Femur (tissue), 1 donor: Measurements from ENCODE around the gene KCTD21.
"Not testable (repeated sequence)": the region's sequence is repeated elsewhere in the genome, so short reads cannot be mapped to it uniquely, and the experiment has no call there.

ENCODE experiments used
- DNase-seq: peaks from one replicate; pipeline ENCODE4 v3.0.0-alpha.2; 2017

The KCTD21 gene

DNA sequence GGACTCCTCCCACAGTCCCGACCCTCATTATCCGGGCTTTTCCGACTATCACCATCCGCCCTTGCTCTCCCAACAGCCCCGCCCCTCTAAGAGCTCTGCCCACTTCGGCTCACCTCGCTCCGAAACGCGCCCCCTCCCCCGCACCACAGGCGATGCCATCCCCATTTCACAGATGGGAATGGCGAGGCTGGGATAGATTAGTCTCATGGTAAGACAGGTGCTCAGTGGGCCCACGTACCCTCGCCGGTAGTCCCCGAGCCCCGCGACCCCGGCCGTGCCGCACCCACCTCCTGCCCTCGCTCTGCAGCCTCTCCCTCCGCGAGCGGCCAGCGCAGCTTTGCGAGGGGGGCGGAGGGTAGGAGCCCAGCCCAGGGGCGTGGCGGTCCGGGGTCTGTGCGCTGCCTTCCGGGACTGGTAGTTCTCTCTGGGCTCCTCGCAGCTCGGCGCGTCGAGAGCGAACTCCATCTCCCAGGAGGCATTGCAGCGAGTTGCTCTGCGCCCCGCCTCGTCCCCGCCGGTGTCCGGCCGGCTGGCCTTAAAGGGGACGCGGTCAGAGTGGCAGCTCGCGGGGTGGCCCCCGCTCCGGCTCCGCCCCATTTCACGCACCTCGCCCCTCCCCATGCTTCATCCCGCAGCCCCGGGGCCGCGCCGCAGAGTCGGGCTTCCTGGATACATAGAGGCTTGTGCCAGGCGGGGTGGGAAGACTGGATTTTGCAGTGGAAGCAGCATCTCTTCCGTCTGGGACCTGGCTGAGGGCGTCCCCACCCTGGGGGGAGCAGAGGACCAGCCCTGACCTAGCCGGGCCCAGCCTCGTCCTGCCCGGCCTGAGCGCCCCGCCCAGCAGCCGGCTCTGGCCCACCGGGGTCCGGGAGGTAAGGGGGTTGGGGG, at the start of gene KCTD21, which contains the start of gene USP35:
TSS of gene KCTD21 (minus strand) at position 341 of the 888 bp plus-strand sequence. CDS start 14,072 bp downstream, outside the sequence.
TSS of gene USP35 (plus strand) at position 634 of the 888 bp plus-strand sequence. CDS start 7,327 bp downstream, outside the sequence.
- DNase-seq = peak; percentile 98

- DNase-seq = no peak
Observed at GRCh38 chr11:78237293-78238046, 49.0 kb upstream of the KCTD21 start.

- no peak for DNase-seq
Observed at GRCh38 chr11:78234006-78234405, 45.6 kb upstream of the KCTD21 start.

DNA sequence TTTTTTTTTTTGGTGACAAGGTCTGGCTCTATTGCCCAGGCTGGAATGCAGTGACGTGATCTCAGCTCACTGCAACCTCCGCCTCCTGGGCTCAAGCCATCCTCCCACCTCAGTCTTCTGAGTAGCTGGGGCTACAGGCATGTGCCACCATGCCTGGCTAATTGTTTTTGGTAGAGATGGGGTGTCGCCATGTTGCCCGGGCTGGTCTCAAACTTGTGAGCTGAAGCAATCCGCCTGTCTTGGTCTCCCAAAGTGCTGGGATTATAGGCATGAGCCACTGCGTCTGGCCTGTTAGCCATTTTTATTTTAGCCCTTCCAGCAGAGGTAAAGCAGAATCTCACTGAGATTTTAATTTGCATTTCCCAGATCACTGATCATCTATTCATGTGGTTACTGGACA, 44.6 kb upstream of the KCTD21 start:
- DNase-seq = not testable (repeated sequence)

DNA sequence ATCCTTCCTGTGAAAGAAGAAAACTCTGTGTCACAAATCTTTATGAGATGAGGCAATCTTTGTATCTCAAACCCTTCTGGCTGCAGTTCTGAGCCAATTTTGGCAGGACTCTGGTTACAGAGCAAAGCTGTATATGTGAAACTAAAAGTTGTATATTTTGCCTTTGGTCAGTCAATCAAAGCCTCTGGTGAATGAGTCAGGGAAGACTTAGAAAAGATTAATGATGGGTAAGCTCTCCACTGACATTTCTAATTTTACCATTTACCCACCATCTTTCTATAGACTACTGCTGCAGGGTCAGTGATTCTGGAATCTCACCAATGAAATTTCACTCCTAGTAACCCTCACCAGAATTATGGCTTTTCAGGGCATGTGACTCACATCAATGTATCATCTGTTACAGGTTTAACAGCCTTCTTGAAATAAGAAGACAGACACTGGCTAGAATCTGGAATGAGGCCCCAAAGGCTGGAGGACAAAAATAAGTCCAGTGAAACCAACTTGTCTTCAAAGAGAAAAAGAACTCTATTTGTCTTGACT, 43.6 kb upstream of the KCTD21 start:
- DNase-seq = no peak

DNA sequence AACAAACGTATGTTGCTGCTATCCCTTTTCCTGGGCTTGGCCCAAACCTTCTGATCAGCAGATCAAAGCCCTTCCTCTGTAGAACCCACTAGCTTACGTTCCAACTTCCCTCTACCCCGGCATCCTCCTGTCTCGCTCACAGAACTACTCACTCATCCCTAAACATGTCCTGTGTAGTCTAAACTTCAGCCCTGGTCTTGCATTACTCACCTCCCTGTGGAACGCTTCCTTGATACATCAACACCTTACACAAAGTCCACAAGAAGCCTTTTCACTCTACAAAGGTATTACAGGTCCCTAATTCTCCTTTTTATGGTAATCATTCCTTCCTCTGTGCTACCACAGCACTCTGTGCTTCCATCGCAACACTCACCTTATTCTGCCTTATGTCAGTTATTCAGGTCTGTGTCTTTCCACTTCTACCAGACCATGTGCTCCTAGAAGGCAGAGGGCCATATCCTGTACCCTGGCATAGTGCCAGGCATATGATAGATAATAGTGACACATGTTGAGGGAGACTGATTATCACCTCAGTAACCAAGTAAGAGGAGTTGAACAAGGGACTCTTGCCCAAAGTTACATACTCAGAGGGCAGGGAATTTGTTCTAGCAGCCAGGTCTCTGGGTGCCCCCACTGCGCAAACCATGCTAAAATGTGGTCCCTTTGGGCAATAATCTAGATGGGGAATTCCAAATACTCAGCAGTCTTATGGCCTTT, 41.9 kb upstream of the KCTD21 start:
- no peak for DNase-seq

- DNase-seq = no peak
Observed at GRCh38 chr11:78229106-78229505, 40.7 kb upstream of the KCTD21 start.

GRCh38 chr11:78228467-78228866, 40.0 kb upstream of the KCTD21 start:
- DNase-seq = no peak

- no peak for DNase-seq
Observed at GRCh38 chr11:78227921-78228320, 39.5 kb upstream of the KCTD21 start.

- no peak for DNase-seq
Observed at GRCh38 chr11:78226684-78227680, 38.6 kb upstream of the KCTD21 start.

GRCh38 chr11:78224906-78225420, 36.5 kb upstream of the KCTD21 start:
- no peak for DNase-seq

GRCh38 chr11:78224506-78224905, 36.1 kb upstream of the KCTD21 start:
- no peak for DNase-seq

DNA sequence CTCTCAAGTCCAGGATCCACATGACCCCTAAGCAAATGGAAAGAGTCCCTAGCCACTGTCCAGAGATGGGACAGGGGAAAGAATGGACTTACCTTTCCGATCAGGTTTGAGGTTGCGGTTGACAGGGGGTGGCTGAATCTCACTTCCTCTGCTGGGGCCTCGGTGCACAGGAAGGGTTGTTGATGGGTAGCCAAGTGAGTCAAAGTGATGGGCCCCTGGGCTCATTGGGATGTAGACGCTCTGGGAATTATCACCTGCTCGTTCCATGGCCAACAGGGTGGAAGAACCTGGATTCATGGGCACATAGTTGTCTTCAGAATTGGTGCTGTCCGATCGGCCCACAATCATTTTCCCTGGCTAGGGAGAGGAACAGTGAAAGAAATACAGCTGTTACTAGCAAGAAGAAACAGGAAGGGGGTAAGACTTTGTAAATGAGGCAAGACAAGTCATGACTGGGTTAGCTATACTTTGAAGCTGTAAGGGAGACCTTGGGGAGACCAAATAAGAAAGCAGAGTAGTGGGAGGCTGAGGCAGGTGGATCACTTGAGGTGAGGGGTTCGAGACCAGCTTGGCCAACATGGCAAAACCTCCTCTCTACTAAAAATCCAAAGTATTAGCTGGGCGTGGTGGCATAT, 35.0 kb upstream of the KCTD21 start:
- no peak for DNase-seq

DNA sequence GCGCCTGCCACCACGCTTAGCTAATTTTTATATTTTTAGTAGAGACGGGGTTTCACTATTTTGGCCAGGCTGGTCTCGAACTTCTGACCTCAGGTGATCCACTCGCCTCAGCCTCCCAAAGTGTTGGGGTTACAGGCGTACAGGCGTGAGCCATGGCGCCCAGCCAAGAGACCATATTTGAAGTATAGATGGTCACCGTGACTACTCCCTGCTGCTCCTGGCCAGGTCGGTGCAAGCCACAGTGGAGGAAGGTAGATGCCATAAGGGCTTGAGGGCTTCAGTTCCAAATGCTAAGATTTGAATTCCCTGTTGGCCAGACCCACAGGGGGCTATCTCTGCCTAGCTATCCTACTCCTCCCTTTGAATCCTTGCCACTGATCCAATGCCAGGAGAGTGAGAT, 34.3 kb upstream of the KCTD21 start:
- DNase-seq = not testable (repeated sequence)

DNA sequence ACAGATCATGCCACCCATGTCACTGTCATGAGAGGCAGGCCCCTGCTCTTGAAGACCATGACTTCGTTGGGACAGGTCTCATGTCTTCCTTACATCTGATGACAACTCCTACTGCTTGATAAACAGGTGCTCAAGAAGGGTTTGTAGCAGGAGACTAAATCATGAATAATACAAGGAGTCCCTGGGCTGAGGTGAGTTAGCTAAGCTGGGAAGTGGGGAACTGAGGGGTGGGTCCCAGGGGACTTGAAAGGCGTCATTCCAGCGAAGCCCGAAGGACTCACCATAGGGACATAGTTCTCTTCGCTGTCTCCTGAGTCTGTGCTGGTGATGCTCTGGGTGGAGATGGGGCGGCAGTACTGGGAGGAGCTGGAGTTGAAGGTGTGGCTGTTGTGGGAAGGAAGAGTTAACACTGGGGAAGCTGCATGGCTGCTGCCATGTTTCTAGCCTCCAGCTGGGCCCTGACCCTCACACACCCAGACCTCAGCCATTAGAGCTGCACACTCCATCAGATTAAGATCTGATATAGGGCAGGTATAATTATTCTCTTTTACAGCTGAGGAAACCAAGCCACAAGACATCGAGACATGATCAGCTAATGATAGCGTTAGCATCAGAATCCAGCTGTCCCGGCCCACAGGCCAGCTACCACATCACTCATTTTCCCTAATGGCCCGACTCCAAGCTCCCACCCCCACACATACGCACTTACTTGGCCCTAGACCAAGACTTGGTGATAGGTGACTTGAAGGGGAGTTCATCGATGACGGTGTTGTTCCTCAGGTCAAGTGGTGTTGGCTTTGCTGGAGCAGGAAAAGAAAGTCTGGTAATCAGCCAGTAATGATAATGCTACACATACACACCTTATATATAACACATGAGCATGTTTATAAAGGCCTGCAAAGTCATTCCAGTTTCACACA, 33.2 kb upstream of the KCTD21 start:
- DNase-seq = no peak

DNA sequence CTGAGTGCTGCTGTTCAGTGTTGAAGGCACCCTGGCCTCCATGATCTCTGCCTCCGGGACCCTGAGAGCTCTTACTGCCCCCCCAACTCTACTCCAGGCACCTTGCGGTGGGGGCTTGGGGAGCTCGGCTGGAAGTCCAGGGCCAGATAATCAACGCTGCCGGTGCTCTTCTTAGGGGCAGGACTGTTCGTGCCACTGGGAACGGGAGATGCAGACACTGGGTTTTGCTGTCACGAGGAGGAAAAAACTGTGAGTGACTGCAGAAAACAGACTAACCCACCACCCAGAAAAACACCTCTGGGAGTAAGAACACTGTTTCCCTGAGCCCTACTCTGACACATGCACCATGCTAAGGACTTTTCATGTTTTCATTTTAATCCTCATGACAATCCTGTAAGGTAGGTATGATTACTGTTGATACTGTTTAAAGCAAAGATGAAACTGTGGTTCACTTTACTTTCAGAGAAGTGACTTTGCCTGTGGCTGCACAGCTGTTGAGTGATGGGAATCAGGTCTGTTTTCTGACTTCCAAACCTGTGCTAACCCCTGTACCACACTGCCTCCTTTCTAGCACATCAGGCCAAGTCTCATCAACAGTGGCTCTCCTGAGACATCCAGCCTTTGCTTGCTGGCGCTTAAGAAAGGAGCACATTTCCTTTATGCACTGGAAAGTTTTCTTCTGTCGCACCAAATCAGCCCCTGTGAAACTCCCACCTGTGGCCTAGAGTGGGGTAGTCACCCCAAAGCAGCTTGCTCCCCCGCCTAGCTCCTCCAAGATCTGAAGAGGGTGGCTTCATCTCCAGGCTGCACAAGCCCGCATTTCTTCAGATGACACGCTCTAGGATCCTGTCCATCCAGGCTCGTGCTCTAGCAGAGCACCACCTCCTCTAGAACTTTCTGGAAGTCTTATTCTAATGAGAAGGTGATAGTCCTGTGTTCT, 32.1 kb upstream of the KCTD21 start:
- DNase-seq = peak; percentile 8

DNA sequence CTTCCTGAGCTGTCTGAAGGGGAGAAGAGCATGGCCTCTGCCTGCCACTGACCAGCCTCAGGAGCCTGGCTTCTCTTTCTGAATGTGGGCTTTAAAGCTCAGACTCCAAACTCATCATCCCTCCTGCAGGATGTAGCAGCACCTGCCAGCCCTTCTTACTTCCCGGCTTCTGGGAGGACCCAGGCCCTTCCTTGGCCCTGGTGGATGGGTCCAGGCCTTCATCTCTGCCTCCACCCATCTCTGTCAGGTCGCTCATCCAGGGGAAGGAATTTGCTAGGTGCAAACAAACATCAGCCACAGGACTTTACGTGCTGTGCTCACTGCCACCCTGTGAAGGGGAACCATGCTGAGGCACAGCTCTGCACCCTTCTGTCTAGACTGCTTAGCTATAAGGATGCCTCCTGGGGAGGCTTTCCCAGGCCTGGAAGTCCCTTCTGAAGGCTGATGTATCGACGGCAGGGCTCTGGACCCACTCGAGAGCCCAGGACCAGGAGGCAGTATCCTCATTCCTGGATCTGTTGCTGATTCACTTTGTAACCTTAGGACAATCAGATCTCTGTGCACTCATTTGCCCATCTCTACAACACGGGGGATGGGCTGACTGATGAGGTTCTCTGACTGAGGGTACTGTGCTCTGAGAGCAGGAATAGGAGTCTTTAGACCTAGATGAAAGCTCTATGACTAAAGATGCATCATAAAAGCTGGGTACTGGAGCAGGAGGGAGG, 31.2 kb upstream of the KCTD21 start:
- peak; percentile 7 for DNase-seq
